Endodermal cell (in vitro differentiated cells): Measurements from ENCODE around the gene LAMA1. TPM values are rescaled to one million over a fixed set of nuclear protein-coding genes. Genes with fewer than 3 reads are reported as not detected.
A peak's percentile ranks its signal among the peaks of the same experiment; 100 is the strongest.

Experiments
- DNase-seq: peaks from one replicate; pipeline ENCODE4 v3.0.0-alpha.2; 2017
- H3K27ac ChIP-seq: 2 replicates; pipeline ENCODE4 v1.5.1; 2013; ENCODE audit warnings: mild to moderate bottlenecking, low read depth, low read length, moderate library complexity
- H3K27me3 ChIP-seq: 2 replicates; pipeline ENCODE4 v1.6.1; 2013; ENCODE audit warnings: mild to moderate bottlenecking, low read length, moderate library complexity; ENCODE audit not compliant: insufficient read depth, control insufficient read depth, poor library complexity, severe bottlenecking
- H3K36me3 ChIP-seq: 2 replicates; pipeline ENCODE4 v1.7.0; 2013; ENCODE audit warnings: mild to moderate bottlenecking, low read length, moderate library complexity; ENCODE audit not compliant: control insufficient read depth, insufficient read depth
- H3K4me1 ChIP-seq: one replicate; pipeline ENCODE4 v1.7.0; 2013; ENCODE audit warnings: low read length; ENCODE audit not compliant: control insufficient read depth, insufficient read depth
- H3K4me3 ChIP-seq: 2 replicates; pipeline ENCODE4 v1.5.1; 2013; ENCODE audit warnings: mild to moderate bottlenecking, low read length, moderate library complexity
- H3K9ac ChIP-seq: 2 replicates; pipeline ENCODE4 v1.6.1; 2013; ENCODE audit warnings: mild to moderate bottlenecking, low read length, moderate library complexity; ENCODE audit not compliant: poor library complexity, severe bottlenecking; ENCODE audit errors: extremely low read depth
- H3K9me3 ChIP-seq: 2 replicates; pipeline ENCODE4 v1.6.1; 2013; ENCODE audit warnings: mild to moderate bottlenecking, low read length, moderate library complexity; ENCODE audit not compliant: control insufficient read depth
- H3K27ac Mint-ChIP-seq: 2 replicates; pipeline ENCODE4 v1.8.0; 2020; ENCODE audit warnings: mixed read lengths
- H3K27me3 Mint-ChIP-seq: 2 replicates; pipeline ENCODE4 v1.8.0; 2021; ENCODE audit warnings: mild to moderate bottlenecking, mixed read lengths; ENCODE audit not compliant: insufficient read depth
- H3K36me3 Mint-ChIP-seq: 2 replicates; pipeline ENCODE4 v1.8.0; 2020; ENCODE audit warnings: low read depth, mixed read lengths
- H3K4me1 Mint-ChIP-seq: 2 replicates; pipeline ENCODE4 v1.8.0; 2020; ENCODE audit warnings: mixed read lengths
- H3K4me3 Mint-ChIP-seq: 2 replicates; pipeline ENCODE4 v1.8.0; 2020; ENCODE audit warnings: mild to moderate bottlenecking, moderate library complexity, mixed read lengths
- H3K9me3 Mint-ChIP-seq: 2 replicates; pipeline ENCODE4 v1.8.0; 2020; ENCODE audit warnings: mild to moderate bottlenecking, mixed read lengths
- CTCF ChIP-seq: fragments of 200-600 bp; sonication (generic); conservative IDR thresholded peaks from 2 replicates; pipeline ENCODE4 v1.5.0; 2021; ENCODE audit warnings: antibody characterized with exemption, mild to moderate bottlenecking
- WGBS, 2 experiments: methylation state at CpG; one replicate each; pipeline versions ENCODE4 v1.1.5 to v1.1.7; 2013; ENCODE audit warnings: missing lambda C conversion rate in 2 of 2, mixed read lengths in 1 of 2; ENCODE audit not compliant: insufficient coverage in 1 of 2, insufficient read length in 1 of 2; 5-methylcytosine and 5-hydroxymethylcytosine counted together
- total RNA-seq, 2 donors: library from RNA; stranded (reverse); fragmentation: NEBNext Ultra II Directional in 1 of 2; extraction: Animal tissue kit (Norgen Biotek cat#: 25700) in 1 of 2; gene quantifications; 2 replicates in 1 of 2; 3 replicates in 1 of 2; pipeline ENCODE4 v1.2.1, GENCODE V29; 2021

The LAMA1 gene
- total RNA-seq, 2 donors from 2014 or later: 198 to 316 TPM

- H3K27ac Mint-ChIP-seq: peak overlapping the region; percentile 42
- peak overlapping the region; percentile 10 for H3K4me3 Mint-ChIP-seq
- peaks cover 27% of the 10 kb centered on the region for H3K36me3 Mint-ChIP-seq
- Histone ChIP-seq H3K9me3 (no peaks in the 10 kb centered on the region), H3K4me1 (peaks cover 17% of the 10 kb centered on the region), H3K27me3 (no peaks in the 10 kb centered on the region), H3K36me3 (peaks cover 16% of the 10 kb centered on the region), H3K4me3 (peak overlapping the region; percentile 65), H3K9ac (peak overlapping the region; percentile 44), H3K27ac (peak overlapping the region; percentile 61)
- H3K4me1 Mint-ChIP-seq: peaks cover 48% of the 10 kb centered on the region
- peaks cover 3% of the 10 kb centered on the region for H3K9me3 Mint-ChIP-seq
- no peak for TF ChIP-seq CTCF
- 69% methylated on average over 3 of the region's 3 CpGs for WGBS, 2 experiments
- DNase-seq: no peak
- peaks cover 8% of the 10 kb centered on the region for H3K27me3 Mint-ChIP-seq
Measured at GRCh38 chr18:7112936-7113335, 4.7 kb downstream of the LAMA1 start.

GRCh38 chr18:7111134-7111533 is 6.5 kb downstream of the LAMA1 start:
- Histone ChIP-seq H3K4me1 (peaks cover 17% of the 10 kb centered on the region), H3K9ac (no peak overlapping the region), H3K27me3 (no peaks in the 10 kb centered on the region), H3K27ac (no peak overlapping the region), H3K4me3 (peak overlapping the region; percentile 44), H3K9me3 (no peaks in the 10 kb centered on the region), H3K36me3 (peaks cover 16% of the 10 kb centered on the region)
- H3K27me3 Mint-ChIP-seq: peaks cover 4% of the 10 kb centered on the region
- H3K9me3 Mint-ChIP-seq: peaks cover 4% of the 10 kb centered on the region
- H3K4me3 Mint-ChIP-seq: peak overlapping the region; percentile 28
- peaks cover 39% of the 10 kb centered on the region for H3K36me3 Mint-ChIP-seq
- H3K27ac Mint-ChIP-seq: peak overlapping the region; percentile 65
- 45 to 60% methylated on average over 1 to 2 of the region's 2 CpGs for WGBS, 2 experiments
- DNase-seq: no peak
- peaks cover 50% of the 10 kb centered on the region for H3K4me1 Mint-ChIP-seq
- no peak for TF ChIP-seq CTCF

GRCh38 chr18:7105943-7106342 is 11.7 kb downstream of the LAMA1 start:
- Histone ChIP-seq H3K27me3 (no peaks in the 10 kb centered on the region), H3K27ac (no peak overlapping the region), H3K36me3 (peaks cover 27% of the 10 kb centered on the region), H3K4me3 (no peak overlapping the region), H3K9me3 (peaks cover 6% of the 10 kb centered on the region), H3K4me1 (peaks cover 9% of the 10 kb centered on the region), H3K9ac (no peak overlapping the region)
- Mint-ChIP-seq H3K4me1 (peaks cover 27% of the 10 kb centered on the region), H3K4me3 (no peak overlapping the region), H3K9me3 (peaks cover 2% of the 10 kb centered on the region), H3K36me3 (peaks cover 50% of the 10 kb centered on the region), H3K27ac (no peak overlapping the region), H3K27me3 (no peaks in the 10 kb centered on the region)
- WGBS, 2 experiments: 87 to 96% methylated on average over 5 of the region's 5 CpGs
- no peak for DNase-seq
- TF ChIP-seq CTCF: no peak
